OCI-LY1 (cell line): ENCODE measurements around the gene ZFR.

Experiments used
- H2AFZ ChIP-seq: fragments of 200-600 bp; sonication (generic), shearing (Covaris generic); 2 replicates; pipeline ENCODE4 v1.6.0; 2014; ENCODE audit warnings: antibody characterized with exemption, mild to moderate bottlenecking, low read length
- H3F3A ChIP-seq: fragments of 200-600 bp; sonication (generic), shearing (Covaris generic); 2 replicates; pipeline ENCODE4 v1.6.0; 2014; ENCODE audit warnings: mild to moderate bottlenecking, antibody characterized with exemption, low read length, moderate library complexity; ENCODE audit not compliant: insufficient read depth
- H3K27ac ChIP-seq: fragments of 200-600 bp; sonication (generic); 2 replicates; pipeline ENCODE4 v1.5.1; 2014; ENCODE audit warnings: low read length, mixed run types, mild to moderate bottlenecking, low read depth; ENCODE audit not compliant: poor library complexity, severe bottlenecking
- H3K27me3 ChIP-seq: fragments of 200-600 bp; sonication (generic); 2 replicates; pipeline ENCODE4 v1.6.0; 2014; ENCODE audit warnings: antibody characterized with exemption, mild to moderate bottlenecking, low read length, moderate library complexity; ENCODE audit not compliant: insufficient read depth
- H3K36me3 ChIP-seq: fragments of 200-600 bp; sonication (generic); 2 replicates; pipeline ENCODE4 v1.6.1; 2014; ENCODE audit warnings: mild to moderate bottlenecking, antibody characterized with exemption, low read length, moderate library complexity, mixed read lengths; ENCODE audit not compliant: insufficient read depth
- H3K4me1 ChIP-seq: fragments of 200-600 bp; sonication (generic); 2 replicates; pipeline ENCODE4 v1.5.1; 2014; ENCODE audit warnings: mild to moderate bottlenecking, low read length, moderate library complexity; ENCODE audit not compliant: insufficient read depth, severe bottlenecking
- H3K4me2 ChIP-seq: fragments of 200-600 bp; sonication (generic), shearing (Covaris generic); 2 replicates; pipeline ENCODE4 v1.6.1; 2014; ENCODE audit warnings: low read length
- H3K4me3 ChIP-seq: fragments of 200-600 bp; sonication (generic); 2 replicates; pipeline ENCODE4 v1.5.1; 2014; ENCODE audit warnings: low read length, low read depth, mild to moderate bottlenecking, mixed read lengths; ENCODE audit not compliant: poor library complexity, severe bottlenecking
- H3K79me2 ChIP-seq: fragments of 200-600 bp; shearing (Covaris generic); 2 replicates; pipeline ENCODE4 v1.6.1; 2016; ENCODE audit warnings: mixed run types, low read length, mixed read lengths; ENCODE audit not compliant: insufficient read depth
- H3K9ac ChIP-seq: fragments of 200-600 bp; sonication (generic), shearing (Covaris generic); 2 replicates; pipeline ENCODE4 v1.6.1; 2014; ENCODE audit warnings: mild to moderate bottlenecking, low read length, mixed read lengths
- H3K9me2 ChIP-seq: fragments of 200-600 bp; sonication (generic), shearing (Covaris generic); 2 replicates; pipeline ENCODE4 v1.6.1; 2014; ENCODE audit warnings: low read depth, mild to moderate bottlenecking, low read length, mixed read lengths
- H3K9me3 ChIP-seq: fragments of 200-600 bp; shearing (Covaris generic); 2 replicates; pipeline ENCODE4 v1.6.1; 2014; ENCODE audit warnings: low read length, mixed read lengths
- H4K20me1 ChIP-seq: fragments of 200-600 bp; sonication (generic), shearing (Covaris generic); 2 replicates; pipeline ENCODE4 v1.6.0; 2016; ENCODE audit warnings: mild to moderate bottlenecking, low read length; ENCODE audit not compliant: insufficient read depth
- EZH2 ChIP-seq: fragments of 200-600 bp; sonication (generic), shearing (Covaris generic); IDR thresholded peaks from 2 replicates; pipeline ENCODE4 v1.8.0; 2017; ENCODE audit warnings: borderline replicate concordance, mixed run types, mild to moderate bottlenecking, antibody characterized with exemption, low read length, moderate library complexity, mixed read lengths
- TF ChIP-seq, protein P1 (sequence below): fragments of 200-600 bp; sonication (generic), shearing (Covaris generic); IDR thresholded peaks from 2 replicates; pipeline ENCODE4 v1.5.1; 2017; ENCODE audit warnings: mild to moderate bottlenecking, antibody characterized with exemption, low read length, moderate library complexity, mixed read lengths

Gene ZFR

DNA sequence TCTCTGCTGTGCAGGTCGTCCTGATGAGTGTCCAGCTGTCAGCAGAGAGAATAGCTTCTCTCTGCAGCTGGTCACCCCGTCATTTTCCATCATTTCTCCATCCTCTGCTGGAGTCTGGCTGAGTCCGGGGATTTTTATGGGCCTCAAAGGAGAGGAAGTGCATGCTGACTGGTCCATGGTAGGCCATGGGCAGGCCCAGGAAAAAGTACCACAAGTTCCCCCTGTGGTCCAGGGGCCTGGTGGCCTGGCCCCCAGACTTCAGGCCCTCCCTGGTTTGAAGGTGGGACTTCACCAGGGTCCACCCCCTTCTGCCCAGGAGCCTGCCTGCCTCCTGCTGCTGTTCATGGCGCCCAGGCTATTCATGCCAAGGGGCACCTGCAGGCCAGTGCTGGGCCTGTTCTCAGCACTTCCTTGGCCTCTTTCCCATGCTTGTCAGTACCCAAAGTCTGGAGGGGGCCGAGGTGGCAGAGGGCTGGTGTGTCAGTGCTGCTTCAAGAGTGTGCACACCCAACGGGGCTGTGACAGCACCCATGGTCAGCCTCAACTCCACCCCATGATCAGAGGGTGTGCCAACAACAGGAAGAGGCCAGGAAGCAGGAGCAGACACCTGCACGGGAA is 124.5 kb downstream of the ZFR start:
- Histone ChIP-seq H3K4me1 (no peaks in the 10 kb centered on the region), H3K36me3 (no peaks in the 10 kb centered on the region; the same call in 1 of the 2 replicates), H2AFZ (no peak overlapping the region), H3K9me2 (no peaks in the 10 kb centered on the region), H3K9me3 (peaks cover 6% of the 10 kb centered on the region; the same call in 1 of the 2 replicates), H3K27me3 (no peaks in the 10 kb centered on the region), H3K27ac (no peak overlapping the region), H3K4me2 (no peak overlapping the region), H3K79me2 (no peaks in the 10 kb centered on the region), H3K9ac (no peak overlapping the region), H3F3A (no peaks in the 10 kb centered on the region), H3K4me3 (no peak overlapping the region), H4K20me1 (no peaks in the 10 kb centered on the region)
- TF ChIP-seq, protein P1, sequence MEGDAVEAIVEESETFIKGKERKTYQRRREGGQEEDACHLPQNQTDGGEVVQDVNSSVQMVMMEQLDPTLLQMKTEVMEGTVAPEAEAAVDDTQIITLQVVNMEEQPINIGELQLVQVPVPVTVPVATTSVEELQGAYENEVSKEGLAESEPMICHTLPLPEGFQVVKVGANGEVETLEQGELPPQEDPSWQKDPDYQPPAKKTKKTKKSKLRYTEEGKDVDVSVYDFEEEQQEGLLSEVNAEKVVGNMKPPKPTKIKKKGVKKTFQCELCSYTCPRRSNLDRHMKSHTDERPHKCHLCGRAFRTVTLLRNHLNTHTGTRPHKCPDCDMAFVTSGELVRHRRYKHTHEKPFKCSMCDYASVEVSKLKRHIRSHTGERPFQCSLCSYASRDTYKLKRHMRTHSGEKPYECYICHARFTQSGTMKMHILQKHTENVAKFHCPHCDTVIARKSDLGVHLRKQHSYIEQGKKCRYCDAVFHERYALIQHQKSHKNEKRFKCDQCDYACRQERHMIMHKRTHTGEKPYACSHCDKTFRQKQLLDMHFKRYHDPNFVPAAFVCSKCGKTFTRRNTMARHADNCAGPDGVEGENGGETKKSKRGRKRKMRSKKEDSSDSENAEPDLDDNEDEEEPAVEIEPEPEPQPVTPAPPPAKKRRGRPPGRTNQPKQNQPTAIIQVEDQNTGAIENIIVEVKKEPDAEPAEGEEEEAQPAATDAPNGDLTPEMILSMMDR: no peak
- no peak for TF ChIP-seq EZH2

DNA sequence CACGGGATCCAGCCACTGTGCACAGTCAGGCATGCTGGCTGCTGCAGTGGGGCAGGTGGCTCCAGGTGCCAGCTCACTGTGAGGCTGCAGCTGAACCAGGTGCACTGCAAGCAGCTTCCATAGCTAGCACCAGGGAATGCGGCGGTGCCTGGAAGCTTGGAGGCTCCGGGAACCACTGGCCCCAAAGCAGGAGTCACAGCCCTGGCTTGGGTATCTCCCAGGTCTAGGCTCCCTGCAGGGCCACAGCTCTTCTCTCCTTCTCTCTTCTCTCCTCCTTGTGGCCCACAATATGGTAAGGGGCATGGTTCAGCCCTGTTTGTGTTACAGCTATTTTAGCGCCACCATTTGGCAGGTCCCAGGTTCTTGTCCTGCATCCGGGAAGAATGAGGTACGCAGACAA is 125.1 kb downstream of the ZFR start:
- Histone ChIP-seq H3K4me1 (no peaks in the 10 kb centered on the region), H3K27ac (no peak overlapping the region), H3K4me3 (no peak overlapping the region), H3K36me3 (no peaks in the 10 kb centered on the region; the same call in 1 of the 2 replicates), H3K4me2 (no peak overlapping the region), H3K27me3 (no peaks in the 10 kb centered on the region), H3F3A (no peaks in the 10 kb centered on the region), H3K9me3 (peaks cover 6% of the 10 kb centered on the region; the same call in 1 of the 2 replicates), H3K79me2 (no peaks in the 10 kb centered on the region), H3K9me2 (no peaks in the 10 kb centered on the region), H2AFZ (no peak overlapping the region), H3K9ac (no peak overlapping the region), H4K20me1 (no peaks in the 10 kb centered on the region)
- TF ChIP-seq, protein P1: peak; percentile 14; the same call in 1 of the 2 replicates
- no peak for TF ChIP-seq EZH2

DNA sequence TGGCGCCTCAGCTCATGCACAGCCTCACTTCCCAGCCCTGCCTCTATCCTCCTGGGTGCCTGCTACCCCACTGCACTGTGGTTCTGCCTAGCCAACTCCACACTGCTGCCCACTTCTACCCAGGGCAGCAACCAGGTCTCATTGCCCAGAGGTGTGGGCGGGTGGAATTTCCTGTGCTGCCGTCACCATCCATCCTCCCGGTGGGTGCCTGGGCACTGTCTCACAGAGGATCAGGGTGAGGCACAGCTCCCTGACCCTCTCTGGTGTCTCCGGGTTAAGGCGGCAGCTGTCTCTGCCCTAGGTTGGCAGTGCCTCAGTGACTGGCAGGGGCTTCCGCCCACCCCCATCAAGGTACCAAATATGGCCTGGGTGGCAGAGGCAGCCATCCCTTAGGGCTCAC is 127.5 kb downstream of the ZFR start:
- no peak overlapping the region for H3K4me2 ChIP-seq
- H2AFZ ChIP-seq: no peak overlapping the region

More for the DNA sequence above, 127.5 kb downstream of the ZFR start:
- H3K9ac ChIP-seq: no peak overlapping the region
- TF ChIP-seq, protein P1: no peak
- no peak for TF ChIP-seq EZH2
- peaks cover 5% of the 10 kb centered on the region; the same call in 1 of the 2 replicates for H3K9me3 ChIP-seq
- no peaks in the 10 kb centered on the region for H3F3A ChIP-seq
- no peaks in the 10 kb centered on the region for H3K36me3 ChIP-seq
- H4K20me1 ChIP-seq: no peaks in the 10 kb centered on the region
- no peak overlapping the region for H3K4me3 ChIP-seq
- H3K9me2 ChIP-seq: no peaks in the 10 kb centered on the region
- H3K79me2 ChIP-seq: no peaks in the 10 kb centered on the region
- peaks cover 8% of the 10 kb centered on the region for H3K4me1 ChIP-seq
- H3K27me3 ChIP-seq: no peaks in the 10 kb centered on the region
- no peak overlapping the region for H3K27ac ChIP-seq
